ENCODE results near the gene RIPPLY3.

DNA sequence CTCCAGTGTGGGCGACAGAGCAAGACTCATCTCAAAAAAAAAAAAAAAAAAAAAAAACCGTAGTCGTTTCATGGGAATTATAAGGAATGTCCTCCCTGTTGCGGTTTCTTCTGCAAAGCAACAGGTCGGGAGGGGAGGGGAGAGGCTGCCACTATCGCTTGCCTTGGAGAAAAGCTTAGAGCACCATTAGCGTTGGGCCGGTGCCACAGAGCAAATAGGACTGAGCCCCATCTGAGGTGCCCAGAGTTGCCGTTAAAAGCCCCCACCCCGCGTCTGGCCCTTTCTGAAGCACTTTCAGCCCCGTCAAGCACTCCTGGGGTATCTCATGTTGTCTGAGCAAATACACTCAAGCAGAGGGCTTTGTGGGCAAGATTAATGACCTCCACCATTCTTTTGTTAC lies 2.2 kb downstream of the RIPPLY3 start:
- TF ChIP-seq, protein P1, sequence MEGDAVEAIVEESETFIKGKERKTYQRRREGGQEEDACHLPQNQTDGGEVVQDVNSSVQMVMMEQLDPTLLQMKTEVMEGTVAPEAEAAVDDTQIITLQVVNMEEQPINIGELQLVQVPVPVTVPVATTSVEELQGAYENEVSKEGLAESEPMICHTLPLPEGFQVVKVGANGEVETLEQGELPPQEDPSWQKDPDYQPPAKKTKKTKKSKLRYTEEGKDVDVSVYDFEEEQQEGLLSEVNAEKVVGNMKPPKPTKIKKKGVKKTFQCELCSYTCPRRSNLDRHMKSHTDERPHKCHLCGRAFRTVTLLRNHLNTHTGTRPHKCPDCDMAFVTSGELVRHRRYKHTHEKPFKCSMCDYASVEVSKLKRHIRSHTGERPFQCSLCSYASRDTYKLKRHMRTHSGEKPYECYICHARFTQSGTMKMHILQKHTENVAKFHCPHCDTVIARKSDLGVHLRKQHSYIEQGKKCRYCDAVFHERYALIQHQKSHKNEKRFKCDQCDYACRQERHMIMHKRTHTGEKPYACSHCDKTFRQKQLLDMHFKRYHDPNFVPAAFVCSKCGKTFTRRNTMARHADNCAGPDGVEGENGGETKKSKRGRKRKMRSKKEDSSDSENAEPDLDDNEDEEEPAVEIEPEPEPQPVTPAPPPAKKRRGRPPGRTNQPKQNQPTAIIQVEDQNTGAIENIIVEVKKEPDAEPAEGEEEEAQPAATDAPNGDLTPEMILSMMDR (conservative IDR thresholded peaks at IDR 0.05), result no peak
- TF ChIP-seq ZFX (IDR thresholded peaks at IDR 0.05), result no peak

Data from C4-2B (cell line).